Astrocyte of the cerebellum (primary cell): ENCODE results near the gene AKAP8.

ENCODE experiments used
- DNase-seq: peaks from one replicate; pipeline ENCODE4 v3.0.0-alpha.2; 2011; ENCODE audit warnings: low read depth
- H3K4me3 ChIP-seq: 2 replicates; pipeline ENCODE4 v1.5.1; 2011; ENCODE audit warnings: mild to moderate bottlenecking, low read depth, low read length, moderate library complexity
- in situ Hi-C: cut with HindIII; loops from 2 replicates; pipeline ENCODE4 v1.10.0; 2017; ENCODE audit warnings: low sequenced_read_pairs
- TF ChIP-seq, protein P1 (sequence below): IDR thresholded peaks from 2 replicates; pipeline ENCODE4 v1.5.1; 2012; ENCODE audit warnings: low read length, low read depth, moderate library complexity, mild to moderate bottlenecking; ENCODE audit errors: missing control alignments

AKAP8 gene

DNA sequence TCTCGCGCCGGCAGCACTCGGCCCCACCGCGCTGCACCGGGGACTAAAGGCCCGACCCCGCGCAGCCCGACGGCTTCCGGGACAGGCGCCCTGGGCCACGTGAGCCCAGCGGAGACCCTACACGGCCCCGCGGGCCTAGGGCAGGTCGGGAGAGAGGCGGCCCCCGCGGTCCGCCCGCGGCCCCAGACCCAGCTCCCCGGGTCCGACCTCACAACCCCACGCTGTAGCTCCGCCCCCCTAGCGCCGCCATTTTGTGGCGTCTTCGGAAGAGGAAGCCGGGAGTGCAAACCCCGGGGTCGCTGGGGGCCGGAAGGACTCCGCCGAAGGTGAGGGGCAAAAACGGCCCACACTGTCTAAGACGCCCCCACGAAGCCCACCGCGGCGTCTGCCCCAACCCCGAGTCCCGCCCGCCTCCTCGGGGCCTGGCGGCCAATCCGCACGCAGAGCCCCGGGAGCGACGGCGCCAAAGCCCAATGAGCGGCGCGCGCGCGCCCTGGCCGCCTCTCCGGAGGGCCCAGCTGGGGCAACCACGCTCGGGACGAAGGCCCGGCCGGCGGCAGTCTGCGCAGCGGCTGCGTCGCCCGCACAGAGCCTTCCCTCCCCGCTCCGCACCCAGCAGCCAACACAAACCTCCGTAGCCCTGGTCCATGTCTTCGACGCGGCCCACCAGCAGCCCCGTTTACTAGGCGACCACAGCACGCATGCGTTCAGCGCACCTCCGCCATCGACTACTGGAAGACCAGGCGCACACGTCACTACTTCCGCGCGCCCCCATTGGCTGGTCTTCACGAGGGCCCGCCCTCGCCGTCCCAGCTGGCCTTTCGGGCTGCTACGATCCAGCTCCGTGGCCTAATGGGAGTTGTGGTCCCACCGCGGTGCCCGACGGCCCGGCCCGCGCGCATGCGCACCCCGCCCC is at the start of gene AKAP8:
Gene AKAP8 (minus strand): TSS at position 705 of the 916 bp plus-strand sequence. CDS start 56 bp downstream, at position 649.
- peak within 1 kb of the TSS; percentile 97 for H3K4me3 ChIP-seq
- in situ Hi-C loops, result loop anchor here (5.0 kb wide), 1 partner anchor 52 kb away; no protein-coding TSS in a partner anchor
- peak; percentile 96 for DNase-seq
- TF ChIP-seq, protein P1, sequence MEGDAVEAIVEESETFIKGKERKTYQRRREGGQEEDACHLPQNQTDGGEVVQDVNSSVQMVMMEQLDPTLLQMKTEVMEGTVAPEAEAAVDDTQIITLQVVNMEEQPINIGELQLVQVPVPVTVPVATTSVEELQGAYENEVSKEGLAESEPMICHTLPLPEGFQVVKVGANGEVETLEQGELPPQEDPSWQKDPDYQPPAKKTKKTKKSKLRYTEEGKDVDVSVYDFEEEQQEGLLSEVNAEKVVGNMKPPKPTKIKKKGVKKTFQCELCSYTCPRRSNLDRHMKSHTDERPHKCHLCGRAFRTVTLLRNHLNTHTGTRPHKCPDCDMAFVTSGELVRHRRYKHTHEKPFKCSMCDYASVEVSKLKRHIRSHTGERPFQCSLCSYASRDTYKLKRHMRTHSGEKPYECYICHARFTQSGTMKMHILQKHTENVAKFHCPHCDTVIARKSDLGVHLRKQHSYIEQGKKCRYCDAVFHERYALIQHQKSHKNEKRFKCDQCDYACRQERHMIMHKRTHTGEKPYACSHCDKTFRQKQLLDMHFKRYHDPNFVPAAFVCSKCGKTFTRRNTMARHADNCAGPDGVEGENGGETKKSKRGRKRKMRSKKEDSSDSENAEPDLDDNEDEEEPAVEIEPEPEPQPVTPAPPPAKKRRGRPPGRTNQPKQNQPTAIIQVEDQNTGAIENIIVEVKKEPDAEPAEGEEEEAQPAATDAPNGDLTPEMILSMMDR, result no peak

DNA sequence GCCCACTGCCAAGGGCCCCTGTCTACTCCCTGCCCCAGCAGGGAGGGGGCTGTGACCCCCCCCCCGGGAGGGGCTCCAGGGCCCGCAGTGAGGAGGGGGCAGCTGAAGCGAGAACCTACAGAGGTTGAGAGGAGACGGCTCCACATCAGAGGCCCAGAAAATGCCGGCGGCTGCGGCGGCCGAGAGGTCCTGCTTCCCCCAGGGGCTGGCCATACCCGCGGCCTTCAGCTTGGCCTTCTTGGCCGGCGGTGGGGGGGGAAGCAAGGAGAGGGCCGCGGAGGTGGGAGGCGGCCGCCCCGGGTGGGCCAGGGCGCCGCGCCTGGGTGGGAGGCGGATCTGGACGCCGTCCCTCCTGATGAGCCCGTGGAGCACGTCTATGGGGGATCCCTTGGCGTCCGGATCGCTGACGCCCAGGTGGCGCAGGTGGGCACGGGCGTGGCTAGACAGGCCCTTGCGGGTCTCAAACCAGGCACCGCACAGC is 48.4 kb upstream of the AKAP8 start:
- in situ Hi-C loops, result no loop called here
- TF ChIP-seq, protein P1, result no peak
- no peak for DNase-seq
- H3K4me3 ChIP-seq, result no peak overlapping the region

DNA sequence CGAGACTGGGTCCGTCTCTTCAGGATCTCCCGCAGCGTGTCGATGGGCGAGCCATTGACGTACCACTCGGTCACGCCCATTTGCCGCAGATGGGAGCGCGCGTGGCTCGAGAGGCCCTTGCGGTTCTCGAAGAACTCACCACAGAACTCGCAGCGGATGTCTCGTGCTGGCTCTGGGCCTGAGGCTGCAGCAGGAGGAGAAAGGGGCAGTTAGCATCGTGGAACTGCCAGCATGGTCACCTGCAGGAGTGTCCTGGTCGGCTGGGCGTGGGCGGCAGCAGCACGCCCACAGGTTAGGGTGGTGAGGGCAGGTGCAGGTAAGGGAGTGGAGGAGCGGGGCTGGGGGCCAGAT is 47.7 kb upstream of the AKAP8 start:
- no peak for DNase-seq
- in situ Hi-C loops, result no loop called here
- TF ChIP-seq, protein P1, result no peak
- no peak overlapping the region for H3K4me3 ChIP-seq

DNA sequence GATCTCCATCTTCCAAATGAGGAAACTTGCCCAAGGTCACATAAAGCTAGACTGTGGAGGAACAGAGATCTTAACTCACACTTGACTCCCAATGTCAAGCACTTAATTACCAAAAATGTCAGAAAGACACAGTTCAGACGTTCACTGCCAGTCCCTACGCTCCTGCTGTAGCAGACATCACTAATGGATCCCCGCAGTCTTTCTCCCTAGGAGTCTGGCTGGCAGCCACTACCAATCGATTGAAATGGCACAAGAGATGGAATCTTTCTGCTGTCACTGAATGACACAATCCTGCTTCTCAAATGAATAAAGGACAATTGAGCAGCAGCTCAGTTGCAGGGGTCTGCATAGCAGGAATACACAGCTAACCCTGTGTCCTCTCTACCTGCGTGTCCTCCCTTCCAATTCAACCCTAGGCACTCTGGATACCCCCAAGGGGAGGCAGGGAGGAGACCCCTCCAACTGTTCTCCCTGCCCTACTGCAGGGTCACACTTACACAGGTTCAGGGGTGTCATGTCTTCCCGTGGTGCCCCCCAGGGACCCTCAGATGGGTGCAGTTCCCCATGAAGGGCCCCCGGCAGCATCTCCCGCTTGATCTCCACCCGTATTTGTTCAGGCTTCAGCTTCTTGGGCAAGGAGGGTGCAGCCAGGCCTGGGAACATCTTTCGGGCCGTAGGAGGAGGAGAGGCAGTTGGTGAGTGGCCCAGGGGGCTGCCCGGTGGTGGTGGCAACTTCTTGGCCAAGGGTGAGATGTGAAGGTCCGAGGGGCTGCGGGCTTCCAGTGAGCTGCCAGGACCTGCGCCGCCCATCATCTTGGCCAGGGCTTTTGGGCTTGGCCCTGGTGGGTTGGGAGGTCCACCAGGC is 47.1 kb upstream of the AKAP8 start:
- DNase-seq, result no peak
- no peak overlapping the region for H3K4me3 ChIP-seq
- TF ChIP-seq, protein P1, result no peak
- in situ Hi-C loops, result no loop called here

DNA sequence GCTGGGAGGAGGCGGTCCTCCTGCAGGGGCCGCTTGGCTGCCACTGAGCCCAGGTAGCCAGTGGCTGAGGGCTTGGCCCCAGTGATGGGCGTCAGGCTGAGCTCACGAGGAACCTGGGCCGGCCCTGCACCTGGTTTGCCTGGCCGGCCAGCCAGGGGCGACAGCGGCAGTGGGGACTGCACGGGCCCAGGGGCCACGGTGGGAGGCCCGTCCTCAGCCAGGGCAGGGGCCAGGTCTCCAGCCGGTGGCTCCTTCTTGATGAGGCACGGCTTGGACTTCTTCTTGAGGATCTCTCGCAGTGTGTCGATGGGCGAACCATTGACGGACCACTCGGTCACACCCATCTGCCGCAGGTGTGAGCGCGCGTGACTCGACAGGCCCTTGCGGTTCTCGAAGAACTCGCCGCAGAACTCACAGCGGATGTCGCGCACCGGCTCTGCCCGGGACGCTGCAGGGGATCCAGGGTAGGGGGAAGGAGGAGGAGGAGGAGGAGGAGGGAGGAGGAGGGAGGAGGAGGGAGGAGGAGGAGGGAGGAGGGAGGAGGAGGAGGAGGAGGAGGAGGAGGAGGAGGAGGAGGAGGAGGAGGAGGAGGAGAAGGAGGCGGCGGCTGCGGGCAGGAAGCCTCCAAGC is 45.8 kb upstream of the AKAP8 start:
- TF ChIP-seq, protein P1, result no peak

More for the DNA sequence above, 45.8 kb upstream of the AKAP8 start:
- DNase-seq, result no peak
- in situ Hi-C loops, result no loop called here
- no peak overlapping the region for H3K4me3 ChIP-seq
